Right lobe of liver (tissue), 6 donors: ENCODE measurements around the gene HOPX. TPM values are rescaled to one million over a fixed set of nuclear protein-coding genes. Genes with fewer than 3 reads are reported as not detected.

Source experiments
- ATAC-seq, 4 donors: fragments of 200-7000 bp; cut with Tn5 transposase; one replicate each; pipeline ENCODE4 v1.9.1; 2020; ENCODE audit warnings: mild to moderate bottlenecking in 4 of 4, moderate library complexity in 4 of 4
- DNase-seq, 3 donors: peaks; one replicate each; pipeline ENCODE4 v3.0.0-alpha.2; 2020
- H3K27ac ChIP-seq, 3 donors: fragments of 200-600 bp; one replicate each; pipeline ENCODE4 v1.8.0; 2022
- H3K27me3 ChIP-seq, 2 donors: fragments of 200-600 bp; one replicate each; pipeline ENCODE4 v1.8.0; 2022
- H3K36me3 ChIP-seq, 4 donors: fragments of 200-600 bp; sonication (generic) in 1 of 4; one replicate each; pipeline versions ENCODE4 v1.5.1 to v1.8.0; 2017 to 2022; ENCODE audit warnings: control low read depth in 1 of 4
- H3K4me1 ChIP-seq, 4 donors: fragments of 200-600 bp; sonication (generic) in 1 of 4; one replicate each; pipeline versions ENCODE4 v1.5.1 to v1.8.0; 2017 to 2022; ENCODE audit warnings: control low read depth in 1 of 4
- H3K4me3 ChIP-seq, 3 donors: fragments of 200-600 bp; one replicate each; pipeline ENCODE4 v1.8.0; 2022
- H3K9me3 ChIP-seq, 4 donors: fragments of 200-600 bp; sonication (generic) in 1 of 4; one replicate each; pipeline versions ENCODE4 v1.5.1 to v1.8.0; 2017 to 2022; ENCODE audit warnings: control low read depth in 1 of 4
- POLR2A ChIP-seq: fragments of 450-650 bp; IDR thresholded peaks from one replicate; pipeline ENCODE4 v1.6.1; 2017; ENCODE audit warnings: antibody characterized with exemption, mild to moderate bottlenecking
- WGBS: methylation state at CpG from one replicate; pipeline ENCODE4 v1.1.6; 2018; ENCODE audit warnings: low coverage, low lambda C conversion rate; ENCODE audit not compliant: insufficient coverage; ENCODE audit errors: missing lambda C conversion rate; 5-methylcytosine and 5-hydroxymethylcytosine counted together
- intact Hi-C, 2 donors: fragments of 100-400 bp; cut with DNase I; formaldehyde crosslinking; loops; one replicate each; pipeline versions ENCODE4 v1.11.2 to v1.14.1; 2022
- total RNA-seq, 6 experiments: library from RNA; depleted of rRNA in 2 of 6; stranded (reverse); fragments of >200 nt in 2 of 6; fragmentation: NEBNext Ultra II Directional in 3 of 6; extraction: Animal tissue kit (Norgen Biotek cat#: 25700) in 3 of 6; gene quantifications; one replicate each; pipeline versions ENCODE4 v1.1.0 to v1.2.4, GENCODE V29; 2016 to 2023
- TF ChIP-seq, protein P1 (sequence below), 4 donors: fragments of 200-600 bp in 3 of 4; fragments of 450-650 bp in 1 of 4; IDR thresholded peaks; one replicate each; pipeline versions ENCODE4 v1.5.1 to v1.8.0; 2016 to 2022; ENCODE audit warnings: antibody characterized with exemption in 4 of 4, mild to moderate bottlenecking in 2 of 4
- donor health status: DM: no; HTN: yes; CAD: no.
- donor health status: DM: no; HTN: no; CAD: no.
- donor health status: DM: no; HTN: no; CAD: no.
- donor health status: DM: no; HTN: yes; CAD: no.
- donor health status: DM: no; HTN: yes; CAD: no.

HOPX gene
- total RNA-seq, 6 experiments from 2014 or later = 0.27 to 0.80 (median 0.42) TPM; not detected in 3

GRCh38 chr4:56627375-56627774 lies 53.7 kb downstream of the HOPX start:
- Histone ChIP-seq H3K27me3 (no peaks in the 10 kb centered on the region), H3K27ac (no peak overlapping the region), H3K36me3 (no peaks in the 10 kb centered on the region), H3K4me3 (no peak overlapping the region), H3K4me1 (no peaks in the 10 kb centered on the region), H3K9me3 (no peaks in the 10 kb centered on the region)
- 29% methylated on average over 1 of the region's 1 CpG for WGBS
- DNase-seq (no peak), ATAC-seq (no peak)
- TF ChIP-seq, protein P1, sequence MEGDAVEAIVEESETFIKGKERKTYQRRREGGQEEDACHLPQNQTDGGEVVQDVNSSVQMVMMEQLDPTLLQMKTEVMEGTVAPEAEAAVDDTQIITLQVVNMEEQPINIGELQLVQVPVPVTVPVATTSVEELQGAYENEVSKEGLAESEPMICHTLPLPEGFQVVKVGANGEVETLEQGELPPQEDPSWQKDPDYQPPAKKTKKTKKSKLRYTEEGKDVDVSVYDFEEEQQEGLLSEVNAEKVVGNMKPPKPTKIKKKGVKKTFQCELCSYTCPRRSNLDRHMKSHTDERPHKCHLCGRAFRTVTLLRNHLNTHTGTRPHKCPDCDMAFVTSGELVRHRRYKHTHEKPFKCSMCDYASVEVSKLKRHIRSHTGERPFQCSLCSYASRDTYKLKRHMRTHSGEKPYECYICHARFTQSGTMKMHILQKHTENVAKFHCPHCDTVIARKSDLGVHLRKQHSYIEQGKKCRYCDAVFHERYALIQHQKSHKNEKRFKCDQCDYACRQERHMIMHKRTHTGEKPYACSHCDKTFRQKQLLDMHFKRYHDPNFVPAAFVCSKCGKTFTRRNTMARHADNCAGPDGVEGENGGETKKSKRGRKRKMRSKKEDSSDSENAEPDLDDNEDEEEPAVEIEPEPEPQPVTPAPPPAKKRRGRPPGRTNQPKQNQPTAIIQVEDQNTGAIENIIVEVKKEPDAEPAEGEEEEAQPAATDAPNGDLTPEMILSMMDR (IDR thresholded peaks at IDR 0.05) = no peak
- TF ChIP-seq POLR2A = no peak
- intact Hi-C loops = no loop called here

- no peak for DNase-seq
- 70% methylated on average over 2 of the region's 2 CpGs for WGBS
- no peaks in the 10 kb centered on the region for H3K36me3 ChIP-seq
- TF ChIP-seq POLR2A = no peak
- TF ChIP-seq, protein P1 (IDR thresholded peaks at IDR 0.05) = no peak
- ATAC-seq = no peak
- no peak overlapping the region for H3K4me3 ChIP-seq
- intact Hi-C loops = no loop called here
- H3K4me1 ChIP-seq = no peaks in the 10 kb centered on the region
- no peak overlapping the region for H3K27ac ChIP-seq
- H3K9me3 ChIP-seq = no peaks in the 10 kb centered on the region
- no peaks in the 10 kb centered on the region for H3K27me3 ChIP-seq
Observed at GRCh38 chr4:56626963-56627362, 54.1 kb downstream of the HOPX start.

- no peaks in the 10 kb centered on the region for H3K9me3 ChIP-seq
- WGBS = 40% methylated on average over 1 of the region's 1 CpG
- no peak for DNase-seq
- H3K36me3 ChIP-seq = no peaks in the 10 kb centered on the region
- ATAC-seq = no peak
- TF ChIP-seq, protein P1 (IDR thresholded peaks at IDR 0.05) = no peak
- TF ChIP-seq POLR2A = no peak
- no peak overlapping the region for H3K4me3 ChIP-seq
- intact Hi-C loops = no loop called here
- H3K27me3 ChIP-seq = no peaks in the 10 kb centered on the region
- no peaks in the 10 kb centered on the region for H3K4me1 ChIP-seq
- H3K27ac ChIP-seq = no peak overlapping the region
Observed at GRCh38 chr4:56626420-56626819, 54.7 kb downstream of the HOPX start.

GRCh38 chr4:56622176-56622575 lies 58.9 kb downstream of the HOPX start:
- Histone ChIP-seq H3K27me3 (no peaks in the 10 kb centered on the region), H3K27ac (no peak overlapping the region), H3K4me1 (no peaks in the 10 kb centered on the region), H3K9me3 (no peaks in the 10 kb centered on the region), H3K36me3 (no peaks in the 10 kb centered on the region), H3K4me3 (no peak overlapping the region)
- ATAC-seq = no peak
- no peak for DNase-seq
- TF ChIP-seq POLR2A = no peak
- TF ChIP-seq, protein P1 (IDR thresholded peaks at IDR 0.05) = no peak
- 50% methylated on average over 1 of the region's 1 CpG for WGBS
- intact Hi-C loops = no loop called here

DNA sequence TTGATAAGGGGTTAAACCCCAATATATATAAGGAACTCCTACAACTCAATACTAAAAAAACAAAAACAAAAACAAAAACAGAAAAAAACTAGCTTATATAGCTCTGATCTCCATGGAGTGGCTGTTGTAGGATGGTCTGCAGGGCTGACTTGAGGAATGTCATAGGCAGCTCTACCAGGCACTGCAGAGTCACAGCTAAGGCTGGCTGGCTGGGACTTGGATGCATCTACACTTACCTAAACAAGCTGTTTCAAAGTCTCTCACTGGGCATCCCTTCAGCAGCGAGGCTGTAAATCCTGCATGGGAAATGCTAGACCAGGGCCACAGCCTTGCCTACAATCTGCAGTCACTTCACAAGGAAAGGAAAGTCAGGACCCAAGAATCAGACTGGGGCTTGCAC lies 61.3 kb downstream of the HOPX start:
- ATAC-seq (no peak), DNase-seq (no peak)
- Histone ChIP-seq H3K4me1 (no peaks in the 10 kb centered on the region), H3K4me3 (no peak overlapping the region), H3K27me3 (no peaks in the 10 kb centered on the region), H3K36me3 (no peaks in the 10 kb centered on the region), H3K9me3 (no peaks in the 10 kb centered on the region), H3K27ac (no peak overlapping the region)
- intact Hi-C loops = no loop called here
- TF ChIP-seq, protein P1 (IDR thresholded peaks at IDR 0.05) = no peak
- no peak for TF ChIP-seq POLR2A
- no CpG with 5 or more reads among the region's 1 CpG for WGBS
